Endothelial cell of umbilical vein (primary cell): ENCODE measurements around the gene APLP2. TPM values are rescaled to one million over a fixed set of nuclear protein-coding genes. Genes with fewer than 3 reads are reported as not detected.

Source experiments
- BruUV-seq: library from RNA; stranded (reverse); fragments of 400-500 nt; replicated peaks from 2 replicates; lab custom pipeline; 2021; lab: Mats Ljungman, UMichigan
- CTCF ChIA-PET: fragments of 300-600, 350-600 bp; sonication (Branson Sonifier 250); formaldehyde crosslinking; loops from one replicate; lab custom pipeline; 2021; ENCODE audit warnings: antibody characterized with exemption, inconsistent platforms; lab: Charles Lee
- POLR2A ChIA-PET: fragments of 300-600, 350-600 bp; sonication (Branson Sonifier 250); formaldehyde crosslinking; loops from one replicate; lab custom pipeline; 2021; ENCODE audit warnings: antibody characterized with exemption, inconsistent platforms; lab: Charles Lee
- DNase-seq: peaks from one replicate; pipeline ENCODE4 v3.0.0-alpha.2; 2011; ENCODE audit warnings: low read depth, low spot score
- FAIRE-seq: peaks from 2 replicates; lab custom pipeline; 2011; peaks lifted over from hg19 to GRCh38; lab: Jason Lieb, UNC
- H2AFZ ChIP-seq: 2 replicates; pipeline ENCODE4 v1.6.0; 2012; ENCODE audit warnings: low read depth, low read length, control low read depth, inconsistent platforms
- H3K27ac ChIP-seq: 2 replicates; pipeline ENCODE4 v1.5.1; 2011; ENCODE audit warnings: low read depth, mild to moderate bottlenecking, control low read depth, low read length, moderate library complexity; ENCODE audit not compliant: insufficient read depth
- H3K27me3 ChIP-seq, 2 experiments: 2 replicates each; pipeline versions ENCODE4 v1.6.0 to v1.6.1; 2011; ENCODE audit warnings: low read length in 2 of 2, mixed read lengths in 1 of 2; ENCODE audit not compliant: control insufficient read depth in 2 of 2, insufficient read depth in 2 of 2
- H3K36me3 ChIP-seq, 2 experiments: 2 replicates in 1 of 2; 3 replicates in 1 of 2; pipeline ENCODE4 v1.5.1; 2011; ENCODE audit warnings: low read length in 2 of 2, mild to moderate bottlenecking in 1 of 2, moderate library complexity in 1 of 2; ENCODE audit not compliant: control insufficient read depth in 2 of 2, insufficient read depth in 2 of 2; ENCODE audit errors: extremely low read depth in 1 of 2
- H3K4me1 ChIP-seq: 3 replicates; pipeline ENCODE4 v1.5.1; 2011; ENCODE audit warnings: mild to moderate bottlenecking, low read length; ENCODE audit not compliant: control insufficient read depth, insufficient read depth; ENCODE audit errors: extremely low read depth
- H3K4me2 ChIP-seq: 2 replicates; pipeline ENCODE4 v1.6.1; 2011; ENCODE audit warnings: low read length, control low read depth, mixed read lengths; ENCODE audit not compliant: insufficient read depth
- H3K4me3 ChIP-seq, 3 experiments: fragments of 200-600 bp in 1 of 3; sonication (generic), shearing (Covaris generic) in 1 of 3; replicated peaks in 1 of 3; 2 replicates each; pipeline ENCODE4 v1.5.1; 2011 to 2016; ENCODE audit warnings: control low read depth in 3 of 3, low read length in 3 of 3, mild to moderate bottlenecking in 2 of 3, inconsistent platforms in 1 of 3, low read depth in 1 of 3, moderate library complexity in 1 of 3; ENCODE audit not compliant: insufficient read depth in 1 of 3
- H3K79me2 ChIP-seq: 2 replicates; pipeline ENCODE4 v1.6.0; 2012; ENCODE audit warnings: low read length, inconsistent platforms; ENCODE audit not compliant: control insufficient read depth, insufficient read depth
- H3K9ac ChIP-seq: replicated peaks from 2 replicates; pipeline ENCODE3; 2011; ENCODE audit warnings: low read length, control low read depth; ENCODE audit not compliant: insufficient read depth; ENCODE audit errors: extremely low read depth
- H3K9me1 ChIP-seq: replicated peaks from 3 replicates; pipeline ENCODE4 v1.6.0; 2011; ENCODE audit warnings: mild to moderate bottlenecking, low read length; ENCODE audit not compliant: control insufficient read depth, insufficient read depth; ENCODE audit errors: extremely low read depth
- H3K9me3 ChIP-seq: replicated peaks from 2 replicates; pipeline ENCODE4 v1.5.1; 2012; ENCODE audit warnings: low read length, inconsistent platforms; ENCODE audit not compliant: control insufficient read depth, insufficient read depth
- H4K20me1 ChIP-seq: replicated peaks from 2 replicates; pipeline ENCODE3; 2011; ENCODE audit warnings: mild to moderate bottlenecking, low read length; ENCODE audit not compliant: control insufficient read depth, insufficient read depth; ENCODE audit errors: extremely low read depth
- EZH2 ChIP-seq: IDR thresholded peaks from 2 replicates; pipeline ENCODE4 v1.6.1; 2012; ENCODE audit warnings: borderline replicate concordance, low read depth, mild to moderate bottlenecking, moderate library complexity, low read length, inconsistent platforms; ENCODE audit not compliant: severe bottlenecking
- FOS ChIP-seq: IDR thresholded peaks from 2 replicates; pipeline ENCODE4 v1.6.1; 2011; ENCODE audit warnings: mild to moderate bottlenecking, low read length, moderate library complexity, borderline replicate concordance; ENCODE audit not compliant: insufficient read depth
- GATA2 ChIP-seq: IDR thresholded peaks from 2 replicates; pipeline ENCODE4 v1.7.0; 2011; ENCODE audit warnings: low read depth, mild to moderate bottlenecking, moderate library complexity, mixed read lengths, low read length; ENCODE audit not compliant: insufficient read length, insufficient read depth
- JUN ChIP-seq: IDR thresholded peaks from 2 replicates; pipeline ENCODE4 v1.6.1; 2011; ENCODE audit warnings: borderline replicate concordance, low read depth; ENCODE audit not compliant: insufficient read length, insufficient read depth
- MYC ChIP-seq: IDR thresholded peaks from one replicate; pipeline ENCODE4 v1.6.1; 2011; ENCODE audit warnings: mild to moderate bottlenecking, low read depth, low read length
- POLR2A ChIP-seq: IDR thresholded peaks from 2 replicates; pipeline ENCODE4 v1.6.1; 2012; ENCODE audit warnings: low read depth, mild to moderate bottlenecking, control low read depth, low read length
- POLR2AphosphoS5 ChIP-seq: IDR thresholded peaks from 2 replicates; pipeline ENCODE4 v1.6.1; 2012; ENCODE audit warnings: low read depth, mild to moderate bottlenecking, control low read depth, low read length, moderate library complexity; ENCODE audit not compliant: insufficient read depth
- dilution Hi-C: fragments of 300-500 bp; cut with MboI; formaldehyde crosslinking; loops from one replicate; pipeline ENCODE4 v1.15.0; 2019; ENCODE audit warnings: low sequenced_read_pairs; ENCODE audit not compliant: extremely low pct_ligation_motif_present
- intact Hi-C: fragments of 100-400 bp; cut with micrococcal nuclease; formaldehyde crosslinking; loops from one replicate; pipeline ENCODE4 v1.10.0; 2022
- polyA plus RNA-seq, 4 experiments: library from polyadenylated mRNA; depleted of rRNA in 3 of 4; stranded (reverse) in 3 of 4; unstranded in 1 of 4; fragments of >200 nt; gene quantifications; 2 replicates each; pipeline versions ENCODE4 v1.2.1 to v1.2.3, GENCODE V29; 2011 to 2012; ENCODE audit warnings: missing spikeins in 1 of 4
- total RNA-seq: library from RNA; stranded (reverse); gene quantifications from 2 replicates; pipeline ENCODE4 v1.2.3, GENCODE V29; 2021
- TF ChIP-seq, protein P1 (sequence below): IDR thresholded peaks from 2 replicates; pipeline ENCODE4 v1.6.1; 2011; ENCODE audit not compliant: insufficient read depth, insufficient read length
- TF ChIP-seq, protein P2 (sequence below), 2 donors: IDR thresholded peaks; 1 replicate in 1 of 2; 2 replicates in 1 of 2; pipeline ENCODE4 v1.5.1; 2011; ENCODE audit warnings: low read length in 2 of 2, mild to moderate bottlenecking in 2 of 2, moderate library complexity in 2 of 2, control low read depth in 1 of 2, inconsistent platforms in 1 of 2, low read depth in 1 of 2; ENCODE audit not compliant: insufficient read depth in 1 of 2; ENCODE audit errors: extremely low read depth in 1 of 2

The APLP2 gene
- total and polyA plus RNA-seq, 2 donors (not counting 3 experiments of a cell fraction or from before 2014, with no cell fraction given) = 493 to 543 TPM

DNA sequence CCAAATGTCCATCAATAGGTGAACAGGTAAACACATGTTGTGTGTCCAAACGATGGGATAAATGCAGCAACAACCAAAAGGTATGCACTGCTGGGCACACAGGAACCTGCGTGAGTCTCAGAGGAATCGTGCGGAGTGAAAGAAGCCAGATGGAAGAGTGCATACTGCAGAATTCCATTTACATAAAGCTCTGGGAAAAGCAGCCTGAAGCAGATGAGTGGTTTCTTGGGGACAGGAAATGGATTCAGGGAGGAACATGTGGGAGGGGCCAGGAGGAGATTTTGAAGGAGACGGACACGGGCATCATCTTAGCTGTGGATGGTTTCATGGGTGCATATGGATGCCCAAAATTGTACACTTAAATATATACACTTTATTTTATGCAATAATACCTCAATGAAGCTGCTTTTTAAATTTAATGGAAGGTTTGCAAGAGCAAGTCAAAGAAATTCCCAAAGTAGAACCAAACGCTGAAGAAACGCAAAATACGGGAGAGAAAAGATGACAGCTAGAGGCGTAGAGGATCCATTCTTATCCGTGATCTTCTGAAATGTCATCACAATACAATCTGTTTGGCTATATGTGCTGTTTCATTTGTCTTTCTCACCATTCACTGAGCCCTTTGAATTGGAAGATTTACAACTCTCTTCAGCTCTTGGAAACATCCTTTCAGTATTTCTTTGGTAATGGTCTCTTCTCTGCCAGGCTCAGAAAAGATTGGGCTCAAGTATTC is 114.3 kb downstream of the APLP2 start:
- no peaks in the 10 kb centered on the region for H3K36me3 ChIP-seq
- dilution Hi-C loops = no loop called here
- no peak overlapping the region for H3K4me2 ChIP-seq
- TF ChIP-seq, protein P1, sequence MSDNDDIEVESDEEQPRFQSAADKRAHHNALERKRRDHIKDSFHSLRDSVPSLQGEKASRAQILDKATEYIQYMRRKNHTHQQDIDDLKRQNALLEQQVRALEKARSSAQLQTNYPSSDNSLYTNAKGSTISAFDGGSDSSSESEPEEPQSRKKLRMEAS = no peak
- TF ChIP-seq POLR2AphosphoS5 = no peak
- no peak for TF ChIP-seq JUN
- no peak for TF ChIP-seq FOS
- TF ChIP-seq POLR2A = no peak
- TF ChIP-seq, protein P2, sequence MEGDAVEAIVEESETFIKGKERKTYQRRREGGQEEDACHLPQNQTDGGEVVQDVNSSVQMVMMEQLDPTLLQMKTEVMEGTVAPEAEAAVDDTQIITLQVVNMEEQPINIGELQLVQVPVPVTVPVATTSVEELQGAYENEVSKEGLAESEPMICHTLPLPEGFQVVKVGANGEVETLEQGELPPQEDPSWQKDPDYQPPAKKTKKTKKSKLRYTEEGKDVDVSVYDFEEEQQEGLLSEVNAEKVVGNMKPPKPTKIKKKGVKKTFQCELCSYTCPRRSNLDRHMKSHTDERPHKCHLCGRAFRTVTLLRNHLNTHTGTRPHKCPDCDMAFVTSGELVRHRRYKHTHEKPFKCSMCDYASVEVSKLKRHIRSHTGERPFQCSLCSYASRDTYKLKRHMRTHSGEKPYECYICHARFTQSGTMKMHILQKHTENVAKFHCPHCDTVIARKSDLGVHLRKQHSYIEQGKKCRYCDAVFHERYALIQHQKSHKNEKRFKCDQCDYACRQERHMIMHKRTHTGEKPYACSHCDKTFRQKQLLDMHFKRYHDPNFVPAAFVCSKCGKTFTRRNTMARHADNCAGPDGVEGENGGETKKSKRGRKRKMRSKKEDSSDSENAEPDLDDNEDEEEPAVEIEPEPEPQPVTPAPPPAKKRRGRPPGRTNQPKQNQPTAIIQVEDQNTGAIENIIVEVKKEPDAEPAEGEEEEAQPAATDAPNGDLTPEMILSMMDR (IDR thresholded peaks at IDR 0.05; ENCODE audit: extremely low read depth in 1 of 2, insufficient read depth in 1 of 2, low read depth in 1 of 2, low read length in 2 of 2) = no peak
- TF ChIP-seq EZH2 = no peak
- no peak for TF ChIP-seq GATA2
- no peak for TF ChIP-seq MYC
- H3K27me3 ChIP-seq = no peaks in the 10 kb centered on the region
- FAIRE-seq (no peak), DNase-seq (no peak)
- no peak overlapping the region for H3K9ac ChIP-seq
- ChIA-PET CTCF (interaction anchor here (0.9 to 1.3 kb wide), 2 partner anchors 15 to 29 kb away, joined by 3 read pairs; no protein-coding TSS in a partner anchor), POLR2A (interaction anchor here (0.6 kb wide), 1 partner anchor 239 kb away, joined by 3 read pairs; no protein-coding TSS in a partner anchor)
- no peak overlapping the region for H2AFZ ChIP-seq
- no peak overlapping the region for H3K4me3 ChIP-seq
- no peaks in the 10 kb centered on the region for H4K20me1 ChIP-seq
- no peak overlapping the region for H3K27ac ChIP-seq
- no peaks in the 10 kb centered on the region for H3K9me1 ChIP-seq
- no peaks in the 10 kb centered on the region for H3K4me1 ChIP-seq
- no peaks in the 10 kb centered on the region for H3K9me3 ChIP-seq
- no TSS peak for BruUV-seq
- intact Hi-C loops = no loop called here
- no peaks in the 10 kb centered on the region for H3K79me2 ChIP-seq
